Globus pallidus (tissue), 1 donor: ENCODE measurements around the gene TGM4.
"Not testable (repeated sequence)": the region's sequence is repeated elsewhere in the genome, so short reads cannot be mapped to it uniquely, and the experiment has no call there.

Source experiments
- DNase-seq: peaks from one replicate; pipeline ENCODE4 v3.0.0-alpha.2; 2015; ENCODE audit warnings: low spot score

Gene TGM4

DNA sequence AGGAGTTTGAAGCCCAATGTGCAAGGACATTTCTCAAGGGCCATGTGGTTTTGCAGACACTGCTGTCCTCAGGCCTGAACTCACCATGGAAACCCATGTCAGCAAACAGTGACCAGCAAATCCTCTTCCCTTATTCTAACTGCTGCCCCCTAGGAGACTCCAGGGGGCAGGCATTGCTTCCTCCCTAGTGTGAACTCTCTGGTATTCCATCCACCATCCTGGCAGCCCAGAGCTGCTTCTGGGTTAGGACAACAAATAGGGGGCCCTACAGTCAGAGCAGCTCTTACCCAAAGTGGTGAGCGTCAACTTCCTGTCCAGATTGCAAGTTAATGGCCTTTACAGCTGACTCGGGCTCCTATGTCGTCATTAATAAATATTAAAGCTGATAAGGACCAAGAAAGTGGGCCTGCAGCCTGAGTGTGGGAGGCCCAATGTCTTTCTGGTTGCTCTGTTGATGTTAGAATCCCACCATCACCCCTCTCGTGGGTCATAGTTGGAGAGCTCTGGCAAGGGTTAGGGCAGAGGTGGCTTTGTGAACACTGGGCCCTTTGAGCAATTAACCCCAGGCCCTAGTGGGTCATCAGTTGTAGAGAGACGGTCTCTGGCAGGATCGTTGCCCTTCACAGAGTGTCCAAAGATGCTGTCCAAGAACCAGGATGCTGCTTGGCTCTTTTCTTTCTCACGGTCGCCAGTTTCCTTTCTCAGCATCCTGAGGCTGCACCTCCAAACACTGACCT is 41.5 kb downstream of the TGM4 start:
- DNase-seq, result no peak

GRCh38 chr3:44918087-44918486 is 43.7 kb downstream of the TGM4 start:
- no peak for DNase-seq

- DNase-seq, result no peak
These were observed 44.2 kb downstream of the TGM4 start for GRCh38 chr3:44918581-44918980.

DNA sequence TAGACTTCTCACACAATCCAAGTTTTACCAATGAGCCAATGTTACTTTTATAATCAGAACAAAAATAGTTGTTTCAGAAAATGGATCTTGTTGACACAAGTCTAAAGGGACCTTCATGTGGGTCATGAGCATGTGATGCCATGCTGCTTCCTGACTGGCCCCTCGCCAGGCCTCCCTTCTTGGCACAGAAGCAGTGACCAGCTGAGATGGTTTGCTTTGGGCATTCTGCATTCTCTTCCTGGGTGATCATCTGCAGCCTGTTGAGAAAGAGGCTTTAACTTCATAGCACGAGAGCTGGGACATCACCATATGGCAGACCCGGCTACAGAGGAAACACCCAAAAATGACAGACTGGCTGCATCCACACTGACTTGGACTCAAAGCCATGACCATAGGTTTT is 45.7 kb downstream of the TGM4 start:
- no peak for DNase-seq

- DNase-seq, result no peak
These were observed 49.4 kb downstream of the TGM4 start for GRCh38 chr3:44923632-44924456.

DNA sequence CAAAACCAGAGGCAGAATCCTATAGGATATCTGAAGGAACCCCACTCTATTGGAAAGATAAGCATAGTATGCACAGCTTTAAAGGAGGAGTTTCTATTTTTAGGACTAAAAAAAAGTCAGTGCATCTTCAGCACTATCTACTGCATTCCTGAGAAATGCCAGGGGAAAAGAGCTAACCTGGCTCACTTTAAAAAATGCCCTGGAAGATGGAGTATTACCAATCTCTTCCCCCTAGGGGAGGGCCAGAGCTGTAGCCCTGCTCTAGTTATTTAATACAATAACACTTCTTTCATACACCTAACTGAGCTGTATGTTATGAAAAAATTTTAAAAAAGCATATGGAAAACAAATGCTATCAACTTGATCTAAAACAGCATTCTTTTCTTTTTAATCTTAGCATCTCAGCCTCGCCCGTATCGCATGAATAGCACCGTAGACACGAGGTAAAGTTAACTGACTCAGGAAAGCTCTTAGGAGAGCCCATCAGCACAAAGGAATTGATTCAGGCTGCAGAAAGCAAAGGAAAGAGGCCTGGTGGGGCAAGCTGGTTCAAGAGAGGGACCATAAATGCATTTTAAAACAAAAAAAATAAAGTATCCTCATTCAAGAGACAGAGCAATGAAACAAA is 50.2 kb downstream of the TGM4 start:
- DNase-seq, result no peak

- no peak for DNase-seq
These were observed 51.8 kb downstream of the TGM4 start for GRCh38 chr3:44926172-44926571.

DNA sequence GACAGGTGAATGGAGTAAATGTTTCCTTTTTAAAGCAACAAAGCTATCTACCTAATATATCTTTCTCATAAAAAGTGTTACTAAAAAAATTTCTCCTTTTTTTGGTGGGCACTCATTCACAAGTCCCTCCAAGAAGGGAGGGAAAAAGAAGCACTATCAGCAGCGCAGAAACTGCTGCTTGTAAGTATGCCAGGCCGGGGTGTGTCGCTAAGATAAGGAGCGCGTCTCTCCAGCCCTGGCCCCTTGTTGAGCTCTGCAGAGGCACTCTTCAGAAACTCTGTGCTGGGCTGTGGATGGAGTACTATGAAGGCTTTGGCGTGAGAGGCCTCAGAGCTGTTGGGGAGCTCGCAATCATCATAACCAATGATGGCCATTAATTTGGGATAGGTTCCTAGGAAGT is 52.5 kb downstream of the TGM4 start:
- DNase-seq, result no peak

DNA sequence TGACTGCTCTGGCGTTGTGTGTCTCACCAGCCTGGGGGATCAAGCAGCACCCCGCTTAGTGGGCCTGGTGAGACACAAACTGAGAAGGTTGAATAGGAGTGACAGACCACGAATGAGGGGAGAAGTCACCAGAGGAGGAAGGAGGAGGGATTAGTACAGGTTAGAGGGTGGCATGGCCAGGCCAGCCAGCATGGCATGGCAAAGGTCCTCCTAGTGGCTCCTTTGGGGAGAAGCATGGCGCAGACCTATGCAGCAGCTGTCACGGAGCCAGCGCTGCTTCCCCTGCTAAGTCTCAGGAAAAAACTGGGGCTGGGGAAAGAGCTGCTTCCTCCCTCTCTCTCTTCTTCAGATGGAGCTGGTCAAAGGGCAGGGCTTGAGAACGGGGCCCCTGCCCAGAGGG is 53.0 kb downstream of the TGM4 start:
- DNase-seq, result no peak

DNA sequence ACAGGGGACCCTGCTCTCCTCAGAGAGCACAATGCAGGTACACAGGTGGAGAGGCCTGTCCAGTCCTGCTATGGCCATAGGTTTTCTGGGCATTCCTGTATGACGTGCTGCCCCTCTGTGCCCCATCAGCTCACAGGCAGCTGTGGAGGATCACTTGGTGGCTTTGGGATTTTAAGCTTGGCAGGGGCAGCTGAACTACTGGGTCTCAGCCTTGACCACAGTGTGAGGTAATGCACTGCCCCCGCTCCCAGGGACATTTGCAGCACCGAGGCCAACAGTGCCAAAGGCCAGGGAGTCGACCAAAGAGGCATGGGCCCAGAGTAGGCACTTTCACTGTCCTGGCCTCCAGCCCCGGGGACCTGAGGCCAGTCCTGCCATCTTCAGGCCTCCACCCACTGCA is 55.4 kb downstream of the TGM4 start:
- DNase-seq, result no peak

DNA sequence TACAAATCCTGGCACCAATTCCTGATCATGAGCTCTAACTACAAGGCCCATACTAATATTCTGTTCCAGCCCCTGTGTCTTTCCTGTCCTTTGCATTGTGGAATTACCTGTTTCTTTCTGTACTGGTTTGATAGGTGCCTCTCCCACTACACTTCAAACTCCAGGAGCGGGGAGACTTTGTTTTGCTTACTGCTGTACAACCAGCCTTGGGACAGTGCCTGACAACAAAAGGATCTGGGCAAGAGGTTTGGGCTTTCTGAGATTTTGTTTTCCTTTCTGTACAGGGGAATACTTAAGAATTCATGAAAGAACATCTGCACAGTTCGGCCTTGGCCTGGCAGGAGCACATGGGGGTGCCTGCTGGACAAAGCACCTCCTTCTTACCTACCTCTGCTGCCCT is 56.5 kb downstream of the TGM4 start:
- no peak for DNase-seq

DNA sequence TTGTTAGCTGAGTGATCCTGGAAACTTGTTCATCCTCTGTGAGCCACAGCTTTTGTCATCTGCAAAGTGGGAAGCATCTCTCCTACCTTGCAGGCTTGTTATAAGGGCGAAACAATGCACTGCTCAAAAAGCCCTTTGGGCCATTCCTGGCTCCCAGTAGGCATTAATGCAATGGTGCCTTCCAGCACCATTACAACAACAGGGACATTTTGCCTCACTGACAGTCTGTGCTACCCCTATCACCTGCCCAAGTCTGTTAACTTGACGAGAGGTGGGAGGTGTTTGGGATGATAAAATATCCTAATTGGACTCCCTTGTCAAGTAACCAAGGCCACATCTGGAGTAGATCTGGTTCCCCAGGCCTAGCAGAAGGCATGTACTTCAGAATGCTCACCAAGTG is 57.4 kb downstream of the TGM4 start:
- no peak for DNase-seq

GRCh38 chr3:44932271-44932670 is 57.9 kb downstream of the TGM4 start:
- DNase-seq, result no peak

- DNase-seq, result no peak
These were observed 58.9 kb downstream of the TGM4 start for GRCh38 chr3:44932986-44933944.

- DNase-seq, result peak; percentile 33
These were observed 65.2 kb downstream of the TGM4 start for GRCh38 chr3:44939581-44940036.

DNA sequence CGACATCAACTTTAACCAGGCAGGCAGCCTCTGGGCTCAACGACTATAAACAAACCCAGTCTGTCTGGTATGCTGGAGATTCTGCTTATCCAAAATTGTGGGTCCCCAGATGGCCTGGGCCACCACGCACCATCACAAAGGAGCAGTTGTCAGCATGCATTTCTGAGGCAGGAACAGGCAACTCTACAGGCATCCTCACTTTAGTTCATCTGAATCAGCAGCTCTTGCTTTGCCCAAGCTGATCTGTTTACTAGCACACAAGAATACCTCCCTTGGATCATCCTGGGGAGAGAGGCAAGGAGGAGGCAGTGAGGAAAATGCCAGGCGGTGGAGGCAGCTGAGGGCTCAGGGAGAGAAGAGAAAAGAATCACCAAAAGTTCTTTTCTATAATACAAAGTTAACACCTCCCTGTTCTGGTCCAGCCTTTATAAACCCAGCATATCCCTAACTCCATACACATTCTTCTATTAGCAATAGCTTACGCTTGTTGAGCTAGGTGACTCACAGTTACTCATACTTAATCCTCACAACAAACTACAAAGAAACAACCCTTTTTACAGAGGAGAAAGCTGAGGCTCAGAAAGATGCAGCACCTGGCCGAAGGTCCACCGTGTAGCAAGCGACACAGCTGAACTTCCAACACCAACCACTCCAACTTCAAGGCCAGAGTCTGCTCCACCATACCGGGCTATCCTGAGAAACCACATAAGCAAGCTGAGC is 68.0 kb downstream of the TGM4 start:
- DNase-seq, result no peak

DNA sequence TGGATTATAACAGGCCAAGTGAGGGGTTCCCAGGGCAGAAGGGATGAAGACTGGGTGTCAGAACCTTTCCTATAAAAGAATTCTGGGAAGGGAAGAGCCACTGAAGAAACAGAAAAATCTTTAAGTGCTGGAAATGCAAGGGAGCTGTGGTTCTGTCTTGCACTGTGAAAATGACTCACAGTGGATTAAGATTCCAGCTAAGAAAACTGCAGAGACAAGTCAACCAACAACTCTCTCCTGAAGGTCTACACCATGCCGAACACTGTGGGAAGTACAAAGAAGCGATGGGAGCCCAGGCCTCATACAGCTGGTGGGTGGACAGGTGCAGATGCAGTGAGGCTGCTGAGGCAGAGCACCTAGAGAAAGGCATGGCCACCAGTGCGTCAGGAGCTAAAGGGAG is 73.8 kb downstream of the TGM4 start:
- DNase-seq, result no peak

DNA sequence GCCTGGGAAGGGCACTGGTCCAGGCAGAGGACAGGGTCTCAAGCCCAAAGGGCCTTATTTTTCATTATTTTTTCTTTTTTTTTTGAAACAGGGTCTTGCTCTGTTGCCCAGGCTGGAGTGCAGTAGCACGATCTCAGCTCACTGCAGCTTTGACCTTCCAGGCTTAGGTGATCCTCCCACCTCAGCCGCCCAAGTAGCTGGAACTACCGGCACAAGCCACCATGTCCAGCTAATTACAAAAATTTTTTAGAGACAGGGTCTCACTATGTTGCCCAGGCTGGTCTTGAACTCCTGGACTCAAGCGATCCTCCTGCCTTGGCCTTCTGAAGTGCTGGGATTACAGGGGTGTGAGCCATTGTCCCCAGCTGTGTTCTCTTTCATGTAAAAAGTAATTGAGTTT is 75.4 kb downstream of the TGM4 start:
- not testable (repeated sequence) for DNase-seq

- no peak for DNase-seq
These were observed 75.9 kb downstream of the TGM4 start for GRCh38 chr3:44950275-44950734.

DNA sequence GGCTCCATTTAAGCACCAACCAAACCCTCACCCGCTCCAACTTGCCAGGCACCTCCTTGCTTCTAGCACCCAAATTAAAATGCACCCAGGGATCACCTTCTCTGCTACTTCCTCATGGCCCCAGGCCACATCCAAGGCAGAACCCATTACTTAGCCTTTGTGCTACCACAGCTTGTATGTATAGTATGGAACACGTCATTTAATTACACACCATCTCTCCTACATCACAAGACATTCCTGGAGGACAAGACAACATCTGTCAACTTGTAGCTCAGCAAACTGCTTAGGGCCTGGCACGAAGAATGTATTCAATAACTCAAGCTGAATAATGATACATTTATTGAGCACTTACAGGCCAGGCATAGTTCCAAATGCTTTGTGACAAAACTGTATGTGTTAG is 78.3 kb downstream of the TGM4 start:
- DNase-seq, result no peak

- no peak for DNase-seq
These were observed 79.9 kb downstream of the TGM4 start for GRCh38 chr3:44954304-44954703.
